Upper lobe of right lung (tissue), 1 donor: ENCODE measurements around the gene ANKRD40. TPM values are rescaled to one million over a fixed set of nuclear protein-coding genes. Genes with fewer than 3 reads are reported as not detected.

Experiments
- ATAC-seq: fragments of 200-7000 bp; cut with Tn5 transposase; one replicate; pipeline ENCODE4 v1.9.1; 2020; ENCODE audit warnings: mild to moderate bottlenecking, moderate library complexity
- DNase-seq: peaks from one replicate; pipeline ENCODE4 v3.0.0-alpha.2; 2020
- H3K27ac ChIP-seq: fragments of 200-600 bp; one replicate; pipeline ENCODE4 v1.8.0; 2022
- H3K27me3 ChIP-seq: fragments of 200-600 bp; one replicate; pipeline ENCODE4 v1.8.0; 2022; ENCODE audit warnings: mild to moderate bottlenecking
- H3K36me3 ChIP-seq: fragments of 200-600 bp; one replicate; pipeline ENCODE4 v1.8.0; 2022
- H3K4me1 ChIP-seq: fragments of 200-600 bp; one replicate; pipeline ENCODE4 v1.8.0; 2022
- H3K4me3 ChIP-seq: fragments of 200-600 bp; one replicate; pipeline ENCODE4 v1.8.0; 2022; ENCODE audit warnings: mild to moderate bottlenecking
- H3K9me3 ChIP-seq: fragments of 200-600 bp; one replicate; pipeline ENCODE4 v1.8.0; 2022
- intact Hi-C: fragments of 100-400 bp; cut with DNase I; formaldehyde crosslinking; loops from one replicate; pipeline ENCODE4 v1.11.0; 2022
- total RNA-seq: library from RNA; stranded (reverse); fragmentation: NEBNext Ultra II Directional; extraction: Animal tissue kit (Norgen Biotek cat#: 25700); gene quantifications from one replicate; pipeline ENCODE4 v1.2.1, GENCODE V29; 2021
- TF ChIP-seq, protein P1 (sequence below): fragments of 200-600 bp; IDR thresholded peaks from one replicate; pipeline ENCODE4 v1.8.0; 2022; ENCODE audit warnings: antibody characterized with exemption
- donor health status: DM: no; HTN: yes; CAD: no; lungs with severe emphysema.

The ANKRD40 gene
- total RNA-seq, 1 donor from 2014 or later, result 57.7 TPM

- TF ChIP-seq, protein P1, sequence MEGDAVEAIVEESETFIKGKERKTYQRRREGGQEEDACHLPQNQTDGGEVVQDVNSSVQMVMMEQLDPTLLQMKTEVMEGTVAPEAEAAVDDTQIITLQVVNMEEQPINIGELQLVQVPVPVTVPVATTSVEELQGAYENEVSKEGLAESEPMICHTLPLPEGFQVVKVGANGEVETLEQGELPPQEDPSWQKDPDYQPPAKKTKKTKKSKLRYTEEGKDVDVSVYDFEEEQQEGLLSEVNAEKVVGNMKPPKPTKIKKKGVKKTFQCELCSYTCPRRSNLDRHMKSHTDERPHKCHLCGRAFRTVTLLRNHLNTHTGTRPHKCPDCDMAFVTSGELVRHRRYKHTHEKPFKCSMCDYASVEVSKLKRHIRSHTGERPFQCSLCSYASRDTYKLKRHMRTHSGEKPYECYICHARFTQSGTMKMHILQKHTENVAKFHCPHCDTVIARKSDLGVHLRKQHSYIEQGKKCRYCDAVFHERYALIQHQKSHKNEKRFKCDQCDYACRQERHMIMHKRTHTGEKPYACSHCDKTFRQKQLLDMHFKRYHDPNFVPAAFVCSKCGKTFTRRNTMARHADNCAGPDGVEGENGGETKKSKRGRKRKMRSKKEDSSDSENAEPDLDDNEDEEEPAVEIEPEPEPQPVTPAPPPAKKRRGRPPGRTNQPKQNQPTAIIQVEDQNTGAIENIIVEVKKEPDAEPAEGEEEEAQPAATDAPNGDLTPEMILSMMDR, result no peak
- Histone ChIP-seq H3K4me3 (peak overlapping the region; percentile 78), H3K36me3 (peaks cover 11% of the 10 kb centered on the region), H3K9me3 (no peaks in the 10 kb centered on the region), H3K27ac (peak overlapping the region; percentile 97), H3K4me1 (peaks cover 27% of the 10 kb centered on the region), H3K27me3 (no peaks in the 10 kb centered on the region)
- intact Hi-C loops, result no loop called here
- ATAC-seq, result no peak
- no peak for DNase-seq
These were observed 611 bp upstream of the ANKRD40 start for GRCh38 chr17:50708050-50709000.

GRCh38 chr17:50703162-50703561 lies 4.6 kb downstream of the ANKRD40 start:
- Histone ChIP-seq H3K4me1 (peaks cover 11% of the 10 kb centered on the region), H3K27ac (no peak overlapping the region), H3K9me3 (no peaks in the 10 kb centered on the region), H3K36me3 (peaks cover 42% of the 10 kb centered on the region), H3K27me3 (no peaks in the 10 kb centered on the region), H3K4me3 (no peak overlapping the region)
- ATAC-seq, result no peak
- TF ChIP-seq, protein P1, result no peak
- no peak for DNase-seq
- intact Hi-C loops, result no loop called here

- no peak for DNase-seq
These were observed 8.3 kb downstream of the ANKRD40 start for GRCh38 chr17:50699410-50699809.

GRCh38 chr17:50697663-50698272 lies 9.9 kb downstream of the ANKRD40 start:
- Histone ChIP-seq H3K4me3 (no peak overlapping the region), H3K27ac (no peak overlapping the region), H3K36me3 (peaks cover 75% of the 10 kb centered on the region), H3K27me3 (no peaks in the 10 kb centered on the region), H3K9me3 (no peaks in the 10 kb centered on the region), H3K4me1 (peaks cover 8% of the 10 kb centered on the region)
- intact Hi-C loops, result no loop called here
- ATAC-seq, result no peak
- no peak for DNase-seq
- TF ChIP-seq, protein P1, result no peak

More at GRCh38 chr17:50699410-50699809, 8.3 kb downstream of the ANKRD40 start:
- intact Hi-C loops, result no loop called here
- H3K36me3 ChIP-seq, result peaks cover 74% of the 10 kb centered on the region
- no peak overlapping the region for H3K27ac ChIP-seq
- H3K4me1 ChIP-seq, result peaks cover 8% of the 10 kb centered on the region
- no peak overlapping the region for H3K4me3 ChIP-seq
- H3K27me3 ChIP-seq, result no peaks in the 10 kb centered on the region
- no peak for ATAC-seq
- H3K9me3 ChIP-seq, result no peaks in the 10 kb centered on the region
- TF ChIP-seq, protein P1, result no peak

DNA sequence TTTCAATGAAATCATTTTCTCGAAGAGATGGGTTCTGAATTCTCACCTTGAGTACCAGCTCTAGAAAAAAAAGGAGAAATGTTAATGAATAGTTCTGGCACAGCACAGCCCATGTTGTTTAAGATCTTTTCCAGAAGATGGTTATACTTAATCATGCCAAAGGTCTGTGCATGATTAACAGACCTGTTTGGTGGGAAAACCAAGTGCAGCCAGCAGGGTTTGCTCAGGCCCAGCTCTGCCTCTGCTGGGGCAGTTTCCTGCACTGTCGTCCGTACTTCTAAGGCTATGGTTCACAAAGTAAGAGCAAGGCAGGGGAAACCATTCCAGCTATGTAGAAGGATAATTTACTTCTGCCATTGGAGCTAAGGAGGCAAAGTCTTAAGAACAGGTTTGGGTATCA lies 10.7 kb downstream of the ANKRD40 start:
- Histone ChIP-seq H3K36me3 (peaks cover 81% of the 10 kb centered on the region), H3K27me3 (no peaks in the 10 kb centered on the region), H3K9me3 (no peaks in the 10 kb centered on the region), H3K4me1 (peaks cover 10% of the 10 kb centered on the region), H3K4me3 (no peak overlapping the region), H3K27ac (no peak overlapping the region)
- TF ChIP-seq, protein P1, result no peak
- intact Hi-C loops, result no loop called here
- no peak for ATAC-seq
- DNase-seq, result peak; percentile 6
